HG03469 (cell line): ENCODE results near the gene LRFN2.

Experiments used
- ATAC-seq: cut with Tn5 transposase; IDR thresholded peaks from one replicate; pipeline ENCODE4 v1.9.1; 2021; ENCODE audit warnings: mild to moderate bottlenecking, moderate library complexity, moderate number of reproducible peaks; ENCODE audit not compliant: unreplicated experiment

LRFN2 gene

DNA sequence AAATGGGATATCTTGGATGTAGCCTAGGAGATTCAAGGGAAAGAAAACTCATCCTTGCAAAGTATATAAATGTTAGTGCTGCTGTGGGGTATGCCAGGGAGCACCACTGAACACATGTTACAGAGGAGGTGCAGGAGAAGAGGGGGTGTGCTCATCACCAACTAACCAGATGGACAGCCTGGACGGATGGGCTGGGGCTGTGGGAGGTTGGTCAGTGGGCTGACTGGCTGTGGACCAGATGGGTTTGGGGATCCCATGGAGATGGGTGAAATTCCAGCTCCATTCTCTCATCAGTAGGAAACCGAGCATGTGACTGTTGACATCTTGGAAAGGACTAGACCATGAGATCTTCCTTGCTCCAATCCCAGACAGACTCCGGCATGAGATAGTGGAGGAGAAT, 201.0 kb downstream of the LRFN2 start:
- no peak for ATAC-seq

DNA sequence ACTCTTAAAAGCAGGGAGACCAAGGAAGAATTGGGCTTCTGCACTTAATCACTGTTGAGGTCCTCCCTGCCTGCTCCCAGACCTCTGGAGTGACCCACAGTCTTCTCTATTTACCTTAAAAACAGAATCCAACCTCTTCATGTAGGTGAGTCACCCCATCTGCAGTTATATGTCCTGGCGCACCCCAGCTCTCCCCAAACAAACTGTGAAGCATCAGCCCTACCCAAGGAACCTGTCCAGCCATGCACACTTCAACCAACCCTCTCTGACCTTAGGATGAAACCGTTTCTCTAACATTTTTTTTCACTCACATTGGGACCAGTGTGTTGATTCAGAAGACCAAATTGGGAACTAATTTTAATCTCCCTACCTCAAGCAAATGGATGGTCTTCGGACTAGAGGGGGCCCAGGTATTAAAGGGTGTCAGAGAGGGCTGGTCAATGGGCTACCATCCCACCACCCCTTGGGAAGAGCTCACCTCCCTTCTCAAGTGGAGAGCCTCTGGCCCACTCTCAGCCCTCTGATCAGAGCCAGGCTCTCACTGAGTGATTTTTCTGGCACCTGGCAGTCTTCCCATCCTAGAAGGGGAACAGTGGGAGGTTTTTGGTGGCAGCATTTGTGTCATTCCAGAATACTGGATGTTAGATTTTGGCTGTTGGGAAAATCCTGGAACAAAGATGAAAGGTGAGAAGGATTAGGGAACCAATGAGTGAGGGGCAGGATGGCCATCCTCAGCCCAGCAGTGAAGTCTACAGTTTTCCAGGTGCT, 203.6 kb downstream of the LRFN2 start:
- no peak for ATAC-seq

GRCh38 chr6:40380271-40380670, 206.9 kb downstream of the LRFN2 start:
- no peak for ATAC-seq

GRCh38 chr6:40379811-40380210, 207.4 kb downstream of the LRFN2 start:
- ATAC-seq = no peak

DNA sequence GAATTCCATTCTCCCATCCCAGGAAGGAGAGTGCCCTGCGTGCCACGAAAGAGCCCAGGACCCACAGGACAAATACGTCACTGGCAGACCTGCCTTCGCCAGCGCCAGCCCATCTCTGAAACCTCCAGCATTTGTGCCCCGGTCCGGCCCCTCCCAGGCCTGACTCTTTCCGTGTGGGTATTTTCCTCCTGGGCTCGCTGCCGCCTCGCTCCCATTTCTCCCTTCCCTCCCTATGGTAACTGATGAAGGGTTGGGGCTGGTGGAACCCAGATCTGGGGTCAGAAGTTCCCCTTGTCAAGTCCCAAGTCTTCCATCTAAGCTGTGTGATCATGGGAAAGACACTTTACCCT, 208.5 kb downstream of the LRFN2 start:
- no peak for ATAC-seq

DNA sequence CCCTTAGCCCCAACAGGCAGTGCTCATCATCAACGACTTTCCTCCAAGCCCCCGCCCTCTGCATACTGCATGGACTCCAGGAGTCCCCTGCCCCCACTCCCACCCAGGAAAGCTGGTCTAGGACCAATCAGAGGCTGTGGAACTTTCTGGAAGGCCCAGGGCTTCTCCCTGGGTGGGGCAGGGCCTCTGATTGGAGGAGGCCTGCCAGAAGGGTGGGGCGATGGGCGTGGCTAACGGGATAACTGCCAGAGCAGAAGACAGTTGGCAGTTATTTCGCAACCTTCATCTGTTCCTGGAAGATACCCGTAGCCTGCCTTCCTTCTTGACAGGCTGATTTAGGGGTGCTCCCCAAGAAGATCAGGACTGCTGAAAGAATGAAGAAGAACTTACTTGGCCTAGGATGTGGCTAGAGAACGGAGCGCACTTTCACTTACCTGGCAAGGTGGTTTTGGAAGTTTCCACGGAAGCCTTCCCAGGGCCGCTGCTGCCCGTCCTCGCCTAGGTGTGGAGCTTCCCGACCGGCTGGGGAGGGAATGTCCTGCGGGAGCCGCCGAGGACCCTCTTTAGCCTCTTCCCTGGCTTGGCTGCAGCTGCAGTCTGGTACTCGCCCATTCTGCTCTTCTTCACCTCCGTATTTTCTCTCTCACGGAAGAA, 209.0 kb downstream of the LRFN2 start:
- no peak for ATAC-seq

- no peak for ATAC-seq
Measured at GRCh38 chr6:40377173-40377806, 209.9 kb downstream of the LRFN2 start.

GRCh38 chr6:40376113-40376650, 211.0 kb downstream of the LRFN2 start:
- no peak for ATAC-seq

DNA sequence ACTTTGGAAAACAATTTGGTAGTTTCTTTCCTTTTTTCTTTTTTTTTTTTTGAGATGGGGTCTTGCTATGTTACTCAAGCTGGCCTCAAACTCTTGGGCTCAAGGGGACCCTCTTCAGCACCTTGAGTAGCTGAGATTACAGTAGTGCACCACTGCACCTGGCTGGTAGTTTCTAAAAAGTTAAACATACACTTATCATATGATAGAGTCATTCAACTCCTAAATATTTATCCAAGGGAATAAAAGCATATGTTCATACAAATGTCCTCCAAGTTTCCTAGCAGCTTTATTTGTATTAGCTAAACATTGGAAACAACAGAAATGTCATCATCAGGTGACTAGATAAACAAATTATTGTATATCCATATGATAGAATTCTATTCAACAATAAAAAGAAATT, 213.9 kb downstream of the LRFN2 start:
- ATAC-seq = no peak

DNA sequence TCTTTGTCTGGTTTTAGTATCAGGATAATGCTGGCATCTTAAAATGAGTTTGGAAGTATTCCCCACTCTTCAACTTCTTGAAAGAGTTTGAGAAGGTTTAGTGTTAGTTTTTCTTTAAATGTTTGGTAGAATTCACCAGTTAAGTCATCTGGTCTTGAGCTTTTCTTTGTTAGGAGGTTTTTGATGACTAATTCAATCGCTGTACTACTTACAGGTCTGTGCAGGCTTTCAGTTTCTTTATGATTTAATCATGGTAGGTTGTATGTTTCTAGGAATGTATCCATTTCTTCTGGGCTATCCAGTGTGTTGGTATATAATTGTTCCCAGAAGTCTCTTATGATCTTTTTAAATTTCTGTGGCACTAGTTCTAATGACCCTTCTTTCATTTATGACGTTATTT, 215.5 kb downstream of the LRFN2 start:
- ATAC-seq = no peak

GRCh38 chr6:40371095-40371494, 216.1 kb downstream of the LRFN2 start:
- no peak for ATAC-seq

- ATAC-seq = no peak
Measured at GRCh38 chr6:40369891-40370290, 217.3 kb downstream of the LRFN2 start.

DNA sequence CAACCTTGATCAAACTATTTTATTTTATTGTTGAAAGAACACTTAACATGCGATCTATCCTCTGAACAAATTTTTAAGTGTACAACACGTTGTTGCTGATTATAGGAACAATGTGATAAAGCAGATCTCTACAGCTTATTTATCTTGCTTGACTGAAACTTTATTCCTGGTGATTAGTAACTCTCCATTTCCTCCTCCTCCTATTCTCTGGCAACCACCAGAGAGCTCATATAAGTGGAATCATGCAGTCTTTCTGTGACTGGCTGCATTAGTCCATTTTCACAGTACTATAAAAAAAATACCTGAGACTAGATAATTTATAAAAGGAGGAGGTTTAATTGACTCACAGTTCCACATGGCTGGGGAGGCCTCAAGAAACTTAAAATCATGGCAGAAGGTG, 218.1 kb downstream of the LRFN2 start:
- ATAC-seq = no peak

DNA sequence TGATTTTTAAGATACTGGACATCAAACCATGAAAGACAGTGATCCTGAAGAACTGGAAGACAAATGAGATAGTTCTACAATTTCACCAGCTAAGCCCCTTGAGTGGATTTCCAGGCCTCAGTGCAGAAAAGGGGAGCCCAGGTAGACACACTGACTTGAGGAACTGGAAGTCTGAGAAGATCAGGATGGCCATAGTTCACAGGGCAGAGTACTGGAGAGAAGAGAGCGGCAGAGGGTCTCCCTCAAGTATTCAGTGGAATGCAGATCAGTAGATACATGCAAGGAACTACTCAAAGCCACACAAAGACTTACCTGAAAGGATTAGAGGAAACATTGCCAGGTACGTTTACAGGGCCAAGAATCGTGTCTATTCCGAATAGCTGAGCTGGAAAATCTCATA, 224.3 kb downstream of the LRFN2 start:
- ATAC-seq = no peak

DNA sequence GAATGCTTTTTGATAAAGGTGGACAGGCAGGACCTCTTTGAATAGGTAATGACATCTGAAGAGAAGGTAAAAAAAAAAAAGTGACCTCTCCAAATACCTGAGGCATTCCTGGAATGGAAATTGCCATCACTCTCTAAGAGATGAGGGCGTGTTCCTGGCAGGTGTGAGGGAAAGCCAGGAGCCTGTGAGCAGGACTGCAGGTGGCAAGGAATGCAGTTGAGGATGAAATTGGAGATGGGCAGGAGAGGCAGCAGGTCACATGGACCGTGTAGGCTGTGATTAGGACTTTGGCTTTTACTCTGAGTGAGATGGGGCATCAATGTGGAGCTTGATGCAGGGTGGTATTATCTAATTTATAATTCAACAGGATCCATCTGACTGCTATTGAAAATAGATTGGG, 227.4 kb downstream of the LRFN2 start:
- no peak for ATAC-seq

- no peak for ATAC-seq
Measured at GRCh38 chr6:40358473-40359460, 228.4 kb downstream of the LRFN2 start.

DNA sequence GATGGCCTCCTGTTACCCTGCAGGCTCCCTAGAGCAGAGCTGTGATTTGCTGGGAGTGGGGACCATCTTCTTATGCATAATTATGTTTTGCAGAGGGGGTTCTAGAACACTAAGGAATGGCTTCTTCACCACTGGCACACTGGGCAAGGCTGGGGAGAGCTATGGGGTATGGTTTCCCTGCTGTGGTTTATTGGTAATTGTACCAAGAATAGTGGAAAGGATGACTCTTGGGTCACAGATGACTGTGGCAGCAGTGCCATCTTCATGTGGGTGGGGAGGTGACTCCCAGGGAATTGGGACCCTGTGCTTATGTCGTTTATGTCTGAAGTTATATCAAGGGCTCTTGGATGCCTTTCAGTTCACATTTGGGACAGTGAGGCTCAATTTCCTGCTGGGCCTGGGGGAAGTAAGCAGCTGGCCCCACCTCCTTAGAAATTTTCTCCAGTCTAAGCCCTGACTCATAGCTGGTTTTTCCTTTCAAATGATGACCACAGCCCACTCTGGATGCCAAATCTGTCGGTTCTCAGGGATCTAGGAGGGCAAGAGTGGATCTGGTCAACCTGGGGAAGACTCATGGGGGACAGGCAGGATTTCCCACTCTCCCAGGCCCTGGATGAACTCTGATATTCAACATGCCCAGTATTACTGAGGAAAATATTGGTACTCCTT, 230.8 kb downstream of the LRFN2 start:
- no peak for ATAC-seq

DNA sequence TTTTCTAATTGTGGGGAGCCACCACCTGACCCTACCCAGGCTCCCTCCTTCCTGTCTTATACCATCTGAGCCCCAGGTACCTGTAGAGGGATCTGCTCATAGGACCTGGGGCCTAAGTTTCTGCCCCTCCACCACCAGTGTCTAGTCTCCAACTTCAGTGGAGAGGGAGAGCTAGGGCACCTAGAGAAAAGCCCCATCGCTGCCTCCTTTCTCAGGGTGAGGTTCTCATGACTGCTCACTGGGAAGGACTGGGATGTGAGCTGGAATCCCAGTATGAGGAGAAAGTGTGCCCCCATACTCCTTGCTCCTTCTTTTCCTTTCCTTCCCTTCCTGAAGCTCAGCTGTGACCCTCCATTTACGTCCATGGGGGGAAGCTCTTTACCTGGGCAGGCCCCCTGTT, 231.6 kb downstream of the LRFN2 start:
- no peak for ATAC-seq

GRCh38 chr6:40355066-40355465, 232.1 kb downstream of the LRFN2 start:
- ATAC-seq = no peak

- no peak for ATAC-seq
Measured at GRCh38 chr6:40353967-40354452, 233.2 kb downstream of the LRFN2 start.
